Adipocyte (in vitro differentiated cells): ENCODE results near the gene TTC39B.

Experiments used
- DNase-seq: peaks from one replicate; pipeline ENCODE4 v3.0.0-alpha.2; 2015; ENCODE audit warnings: low read depth
- H3K27me3 ChIP-seq: replicated peaks from 2 replicates; pipeline ENCODE4 v1.7.0; 2013; ENCODE audit warnings: mild to moderate bottlenecking, low read length, moderate library complexity; ENCODE audit not compliant: control insufficient read depth, insufficient read depth
- H3K36me3 ChIP-seq: 2 replicates; pipeline ENCODE4 v1.7.0; 2013; ENCODE audit warnings: low read length, mild to moderate bottlenecking, moderate library complexity; ENCODE audit not compliant: control insufficient read depth, insufficient read depth, severe bottlenecking
- H3K4me1 ChIP-seq: 2 replicates; pipeline ENCODE4 v1.7.0; 2013; ENCODE audit warnings: mild to moderate bottlenecking, low read length, moderate library complexity; ENCODE audit not compliant: control insufficient read depth, insufficient read depth
- H3K4me3 ChIP-seq: 2 replicates; pipeline ENCODE4 v1.7.0; 2013; ENCODE audit warnings: mild to moderate bottlenecking, low read length, moderate library complexity
- H3K9ac ChIP-seq: 2 replicates; pipeline ENCODE4 v1.7.0; 2013; ENCODE audit warnings: mild to moderate bottlenecking, low read length, moderate library complexity
- H3K9me3 ChIP-seq: 2 replicates; pipeline ENCODE4 v1.7.0; 2013; ENCODE audit warnings: mild to moderate bottlenecking, low read length, moderate library complexity; ENCODE audit not compliant: control insufficient read depth

Gene TTC39B

GRCh38 chr9:15278839-15279238 lies 28.2 kb downstream of the TTC39B start:
- no peaks in the 10 kb centered on the region for H3K9me3 ChIP-seq
- H3K27me3 ChIP-seq, result no peaks in the 10 kb centered on the region
- no peak overlapping the region for H3K9ac ChIP-seq
- no peaks in the 10 kb centered on the region for H3K36me3 ChIP-seq
- peaks cover 8% of the 10 kb centered on the region for H3K4me1 ChIP-seq
- no peak overlapping the region for H3K4me3 ChIP-seq
- no peak for DNase-seq

GRCh38 chr9:15278091-15278687 lies 28.8 kb downstream of the TTC39B start:
- Histone ChIP-seq H3K9me3 (no peaks in the 10 kb centered on the region), H3K4me1 (peaks cover 8% of the 10 kb centered on the region), H3K4me3 (no peak overlapping the region), H3K9ac (no peak overlapping the region), H3K36me3 (no peaks in the 10 kb centered on the region), H3K27me3 (no peaks in the 10 kb centered on the region)
- no peak for DNase-seq

- DNase-seq, result peak; percentile 58
- no peaks in the 10 kb centered on the region for H3K9me3 ChIP-seq
- H3K4me3 ChIP-seq, result no peak overlapping the region
Observed at GRCh38 chr9:15277400-15278090, 29.5 kb downstream of the TTC39B start.

GRCh38 chr9:15276328-15276938 lies 30.6 kb downstream of the TTC39B start:
- H3K36me3 ChIP-seq, result no peaks in the 10 kb centered on the region
- H3K4me1 ChIP-seq, result peaks cover 8% of the 10 kb centered on the region
- H3K27me3 ChIP-seq, result no peaks in the 10 kb centered on the region
- no peak overlapping the region for H3K9ac ChIP-seq
- no peak for DNase-seq
- H3K9me3 ChIP-seq, result no peaks in the 10 kb centered on the region
- H3K4me3 ChIP-seq, result no peak overlapping the region

More at GRCh38 chr9:15277400-15278090, 29.5 kb downstream of the TTC39B start:
- Histone ChIP-seq H3K4me1 (peaks cover 8% of the 10 kb centered on the region), H3K36me3 (no peaks in the 10 kb centered on the region), H3K27me3 (no peaks in the 10 kb centered on the region), H3K9ac (no peak overlapping the region)

GRCh38 chr9:15274425-15274824 lies 32.6 kb downstream of the TTC39B start:
- H3K9ac ChIP-seq, result no peak overlapping the region
- H3K9me3 ChIP-seq, result no peaks in the 10 kb centered on the region
- peaks cover 8% of the 10 kb centered on the region for H3K4me1 ChIP-seq
- H3K36me3 ChIP-seq, result no peaks in the 10 kb centered on the region
- no peak overlapping the region for H3K4me3 ChIP-seq
- H3K27me3 ChIP-seq, result no peaks in the 10 kb centered on the region
- DNase-seq, result no peak

GRCh38 chr9:15272377-15272928 lies 34.6 kb downstream of the TTC39B start:
- no peak for DNase-seq

GRCh38 chr9:15271403-15271802 lies 35.6 kb downstream of the TTC39B start:
- H3K36me3 ChIP-seq, result no peaks in the 10 kb centered on the region
- DNase-seq, result no peak
- H3K4me3 ChIP-seq, result no peak overlapping the region

More at GRCh38 chr9:15272377-15272928, 34.6 kb downstream of the TTC39B start:
- no peaks in the 10 kb centered on the region for H3K27me3 ChIP-seq
- H3K9me3 ChIP-seq, result no peaks in the 10 kb centered on the region
- H3K4me1 ChIP-seq, result peaks cover 6% of the 10 kb centered on the region
- no peak overlapping the region for H3K4me3 ChIP-seq
- H3K36me3 ChIP-seq, result no peaks in the 10 kb centered on the region
- no peak overlapping the region for H3K9ac ChIP-seq

GRCh38 chr9:15268782-15269181 lies 38.2 kb downstream of the TTC39B start:
- DNase-seq, result no peak
- Histone ChIP-seq H3K9ac (no peak overlapping the region), H3K27me3 (no peaks in the 10 kb centered on the region), H3K4me3 (no peak overlapping the region), H3K36me3 (no peaks in the 10 kb centered on the region), H3K4me1 (peaks cover 4% of the 10 kb centered on the region), H3K9me3 (no peaks in the 10 kb centered on the region)

More at GRCh38 chr9:15271403-15271802, 35.6 kb downstream of the TTC39B start:
- Histone ChIP-seq H3K9me3 (no peaks in the 10 kb centered on the region), H3K9ac (no peak overlapping the region), H3K4me1 (peaks cover 4% of the 10 kb centered on the region), H3K27me3 (no peaks in the 10 kb centered on the region)

GRCh38 chr9:15268317-15268716 lies 38.7 kb downstream of the TTC39B start:
- peaks cover 4% of the 10 kb centered on the region for H3K4me1 ChIP-seq
- H3K27me3 ChIP-seq, result no peaks in the 10 kb centered on the region
- H3K36me3 ChIP-seq, result no peaks in the 10 kb centered on the region
- no peak for DNase-seq
- H3K9me3 ChIP-seq, result no peaks in the 10 kb centered on the region
- H3K4me3 ChIP-seq, result no peak overlapping the region
- no peak overlapping the region for H3K9ac ChIP-seq

GRCh38 chr9:15264918-15265317 lies 42.1 kb downstream of the TTC39B start:
- H3K9ac ChIP-seq, result no peak overlapping the region
- peaks cover 4% of the 10 kb centered on the region for H3K4me1 ChIP-seq
- no peaks in the 10 kb centered on the region for H3K27me3 ChIP-seq
- no peaks in the 10 kb centered on the region for H3K36me3 ChIP-seq
- no peak for DNase-seq
- H3K4me3 ChIP-seq, result no peak overlapping the region
- H3K9me3 ChIP-seq, result no peaks in the 10 kb centered on the region

GRCh38 chr9:15262581-15262980 lies 44.4 kb downstream of the TTC39B start:
- no peak overlapping the region for H3K9ac ChIP-seq

More at GRCh38 chr9:15262581-15262980, 44.4 kb downstream of the TTC39B start:
- Histone ChIP-seq H3K9me3 (no peaks in the 10 kb centered on the region), H3K4me1 (no peaks in the 10 kb centered on the region), H3K4me3 (no peak overlapping the region), H3K27me3 (no peaks in the 10 kb centered on the region), H3K36me3 (no peaks in the 10 kb centered on the region)
- DNase-seq, result no peak
